ENCODE results near the gene ECT2L. TPM values are rescaled to one million over a fixed set of nuclear protein-coding genes. Genes with fewer than 3 reads are reported as not detected.

ECT2L gene
- polyA plus RNA-seq, 4 donors: 0.15 to 0.38 (median 0.24) TPM

DNA sequence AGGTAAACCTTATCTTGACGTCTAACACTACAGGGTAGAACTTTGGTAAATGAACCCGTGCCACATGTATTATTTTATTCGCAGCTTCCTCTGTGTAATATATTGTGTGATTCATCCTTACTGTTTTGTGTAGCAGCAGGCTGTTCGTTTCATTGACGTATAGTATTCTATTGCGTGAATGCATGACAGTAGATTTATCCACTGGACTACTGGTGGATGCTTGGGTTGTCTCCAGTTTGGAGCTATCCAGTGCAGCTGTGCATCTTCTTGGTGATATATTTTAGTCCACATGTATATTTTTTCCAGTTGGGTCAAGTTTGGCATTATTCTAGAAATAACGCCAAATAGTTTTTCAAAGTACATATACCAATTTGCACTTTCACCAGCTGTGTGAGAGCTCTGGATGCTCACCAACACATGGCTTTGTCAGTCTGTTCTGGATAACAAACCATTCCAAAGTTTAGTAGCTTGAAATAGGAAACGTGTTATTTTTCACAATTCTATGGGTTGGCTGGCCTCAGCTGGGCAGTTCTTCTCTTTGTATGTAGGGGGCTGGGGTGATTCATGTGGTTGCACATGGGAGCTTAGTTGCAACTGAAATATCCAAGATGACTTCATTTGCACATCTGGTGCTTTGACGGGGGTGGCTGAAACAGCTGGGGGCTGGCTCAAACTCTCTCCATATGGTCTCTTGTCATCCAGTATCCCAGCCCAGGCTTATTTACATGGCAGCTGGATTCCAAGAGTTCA lies 9.3 kb downstream of the ECT2L start:
- DNase-seq (ENCODE audit: low read depth in 4 of 4, low spot score in 3 of 4): no peak

DNA sequence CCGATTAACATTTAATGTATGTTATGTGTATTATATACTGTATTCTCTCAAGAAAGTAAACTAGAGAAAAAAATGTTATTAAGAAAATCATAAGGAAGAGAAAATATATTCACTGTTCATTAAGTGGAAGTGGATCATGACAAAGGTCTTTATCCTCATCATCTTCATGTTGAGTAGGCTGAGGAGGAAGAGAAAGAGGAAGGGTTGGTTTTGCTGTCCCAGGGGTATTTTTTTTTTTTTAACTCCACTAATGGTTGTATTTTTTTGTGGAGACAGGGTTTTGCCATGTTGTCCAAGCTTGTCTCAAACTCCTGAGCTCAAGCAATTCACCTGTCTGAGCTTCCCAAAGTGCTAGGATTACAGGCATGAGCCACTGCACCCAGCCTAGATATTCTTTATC lies 11.0 kb downstream of the ECT2L start:
- DNase-seq (ENCODE audit: low read depth in 4 of 4, low spot score in 3 of 4): no peak

DNA sequence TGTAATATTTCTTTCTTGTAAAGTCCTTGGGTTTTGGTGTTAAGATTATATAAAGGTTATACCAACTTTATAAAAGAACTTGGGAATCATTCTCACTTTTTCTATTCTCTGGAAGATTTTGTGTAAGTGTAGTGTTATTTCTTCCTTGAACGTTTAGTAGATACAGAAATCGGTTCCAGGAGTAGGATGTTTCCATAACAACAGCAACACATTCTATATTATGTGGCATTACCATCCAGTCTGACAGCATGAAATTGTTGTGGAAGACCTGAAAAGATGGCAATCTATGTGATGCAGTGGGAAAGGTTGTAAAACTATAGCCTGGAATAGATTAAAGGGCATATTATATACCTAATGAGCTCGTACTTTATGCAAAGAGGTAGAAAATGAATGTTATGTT lies 13.8 kb downstream of the ECT2L start:
- no peak for DNase-seq (ENCODE audit: low read depth in 4 of 4, low spot score in 3 of 4)

DNA sequence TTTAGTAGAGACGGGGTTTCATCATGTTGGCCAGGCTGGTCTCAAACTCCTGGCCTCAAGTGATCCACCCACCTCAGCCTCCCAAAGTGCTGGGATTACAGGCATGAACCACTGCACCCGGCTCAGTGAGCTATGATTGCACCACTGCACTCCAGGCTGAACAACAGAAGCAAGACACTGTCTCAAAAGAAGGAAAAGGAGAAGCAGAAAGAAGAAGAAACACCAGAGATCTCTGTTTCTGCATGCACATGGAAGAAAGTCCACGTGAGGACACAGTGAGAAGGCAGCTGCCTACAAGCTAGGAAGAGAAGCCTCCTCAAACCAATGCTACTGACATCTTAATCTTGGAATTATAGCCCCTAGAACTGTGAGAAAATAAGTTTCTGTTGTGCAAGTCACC lies 16.0 kb downstream of the ECT2L start:
- DNase-seq (ENCODE audit: low read depth in 4 of 4, low spot score in 3 of 4): no peak

DNA sequence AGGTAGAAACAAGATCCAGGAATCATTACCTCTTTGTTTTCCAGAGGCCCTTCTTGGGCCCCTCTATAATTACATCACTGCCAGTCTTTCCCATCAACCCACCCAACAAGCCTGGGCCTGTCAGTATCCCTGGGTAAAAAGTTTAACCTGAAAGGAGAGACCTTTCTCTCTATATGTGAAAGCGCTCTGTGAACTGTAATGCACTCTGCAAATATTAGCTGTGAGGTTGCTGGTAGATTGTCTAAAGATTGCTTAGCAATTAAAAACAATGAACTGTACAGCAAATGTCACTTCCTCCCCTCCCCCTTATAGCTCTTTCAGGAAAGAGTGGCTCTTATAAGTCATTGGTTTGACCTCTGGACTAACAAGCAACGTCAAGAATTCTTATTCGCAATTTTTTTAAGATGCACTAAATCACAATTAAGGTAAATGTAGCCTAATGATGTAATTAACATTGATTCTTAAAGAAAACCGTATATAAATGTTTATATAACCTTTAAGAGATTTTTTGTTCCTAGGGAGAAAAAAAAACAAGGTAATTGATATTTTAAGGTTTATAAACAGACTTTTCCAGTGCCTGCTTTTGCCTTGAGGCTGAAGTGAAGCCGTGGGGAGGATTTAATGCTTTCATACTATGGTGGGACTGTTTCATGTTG lies 18.4 kb downstream of the ECT2L start:
- DNase-seq (ENCODE audit: low read depth in 4 of 4, low spot score in 3 of 4): no peak

DNA sequence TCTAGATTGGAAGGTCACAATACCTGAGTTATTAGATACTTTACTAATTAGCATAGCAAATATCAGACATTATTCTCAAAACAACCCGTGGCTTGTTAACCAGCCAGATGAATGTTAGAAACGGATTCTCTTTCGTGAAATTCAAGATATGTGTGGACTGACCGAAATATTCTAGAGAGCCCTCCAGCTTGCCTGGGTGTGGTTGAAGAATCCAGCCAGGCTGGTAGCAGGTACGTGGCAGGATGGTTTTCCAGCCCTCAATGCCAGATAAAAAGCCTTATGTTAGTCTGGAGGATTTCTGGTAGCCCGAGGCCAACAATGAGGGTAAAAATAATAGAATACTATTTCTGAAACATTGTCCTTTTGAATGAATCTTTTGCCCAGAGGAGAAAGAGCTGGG lies 19.3 kb downstream of the ECT2L start:
- DNase-seq (ENCODE audit: low read depth in 4 of 4, low spot score in 3 of 4): no peak

DNA sequence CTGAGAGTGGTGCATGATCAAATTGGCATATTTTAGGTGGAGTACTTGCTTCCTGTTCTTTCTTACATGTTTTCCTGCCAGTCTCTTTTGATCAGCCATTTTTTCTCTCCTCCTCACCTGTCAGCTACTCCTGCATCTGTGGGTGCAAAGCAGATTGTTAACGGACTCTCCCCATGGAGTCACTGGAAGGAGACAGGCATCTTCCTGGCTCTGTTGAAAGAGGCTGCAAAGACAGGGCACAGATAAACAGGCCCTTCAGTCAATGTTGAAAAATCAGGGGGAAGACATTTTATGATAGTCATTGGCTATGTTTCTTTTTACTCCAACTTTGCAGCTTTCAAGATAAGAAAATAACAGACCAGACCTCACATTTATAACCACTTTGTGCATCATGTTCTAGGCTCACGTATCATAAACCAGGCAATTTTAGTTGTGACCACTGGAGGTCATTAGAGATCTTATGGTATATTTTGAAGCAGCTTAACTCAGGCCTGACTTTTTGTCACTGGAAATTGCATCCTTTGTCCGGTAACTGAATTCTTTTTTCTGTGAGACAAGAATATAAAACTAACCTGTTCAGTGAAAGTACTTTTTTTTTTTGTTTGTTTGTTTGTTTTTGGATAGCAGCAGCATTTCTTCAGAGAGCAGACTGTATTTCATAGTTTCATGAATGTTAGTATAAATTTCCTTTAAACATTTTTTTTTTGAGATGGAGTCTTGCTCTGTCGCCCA lies 20.1 kb downstream of the ECT2L start:
- peak in 2 of 4 donors; percentile 35 to 56 for DNase-seq (ENCODE audit: low read depth in 4 of 4, low spot score in 3 of 4)

DNA sequence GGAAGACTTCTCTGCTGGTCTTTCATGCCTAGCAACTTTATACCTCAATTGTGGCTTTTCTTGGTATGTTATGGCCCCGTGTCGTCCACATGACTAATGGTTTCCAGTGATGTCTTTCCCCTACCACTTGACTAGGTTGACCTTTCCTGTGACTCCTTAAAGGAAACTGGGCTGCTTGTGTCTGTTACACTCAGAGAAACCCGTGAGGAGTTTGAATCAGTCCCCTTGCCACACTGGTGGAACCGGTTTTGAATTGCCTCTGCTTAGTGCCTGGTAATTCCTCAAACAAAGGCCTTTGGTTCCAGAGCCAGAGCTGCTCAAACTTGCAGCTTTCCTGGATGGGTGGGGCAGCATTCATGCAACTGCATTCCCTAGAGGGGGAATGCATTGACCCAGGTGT lies 21.9 kb downstream of the ECT2L start:
- peak in 3 of 4 donors; percentile 59 to 75 (median 68) for DNase-seq (ENCODE audit: low read depth in 4 of 4, low spot score in 3 of 4)

DNA sequence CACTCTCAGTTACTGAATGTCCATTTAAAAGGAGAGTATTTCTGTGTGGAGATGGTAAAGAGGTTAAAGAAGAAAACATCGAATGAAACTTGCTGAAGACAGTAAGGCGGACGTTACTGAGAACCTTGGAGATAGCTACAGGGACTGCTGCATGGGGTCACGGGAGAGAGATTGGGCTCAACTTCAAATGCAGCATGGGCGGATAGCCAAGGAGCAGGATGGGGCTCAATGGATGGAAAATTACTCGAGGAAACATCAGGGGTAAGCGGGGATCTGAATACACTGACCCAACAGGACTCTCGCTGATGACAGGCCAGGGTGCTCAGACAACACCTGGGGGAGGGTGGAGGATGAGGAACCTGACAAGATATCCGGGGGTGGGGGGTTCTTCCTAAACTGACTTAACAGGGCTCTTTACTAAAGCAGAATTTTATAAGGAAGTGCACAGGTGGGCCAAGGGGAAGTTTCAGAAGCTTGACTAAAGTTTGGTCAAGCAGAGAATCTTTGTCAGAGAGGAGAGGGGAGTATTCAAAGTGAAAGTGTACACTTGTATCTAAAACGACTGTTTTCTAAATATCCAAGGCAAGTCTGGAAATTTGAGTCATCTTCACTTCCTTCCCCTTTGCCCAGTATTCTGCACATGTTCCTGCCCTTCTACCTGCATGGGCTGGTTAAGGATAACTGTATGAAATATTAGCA lies 22.8 kb downstream of the ECT2L start:
- no peak for DNase-seq (ENCODE audit: low read depth in 4 of 4, low spot score in 3 of 4)

DNA sequence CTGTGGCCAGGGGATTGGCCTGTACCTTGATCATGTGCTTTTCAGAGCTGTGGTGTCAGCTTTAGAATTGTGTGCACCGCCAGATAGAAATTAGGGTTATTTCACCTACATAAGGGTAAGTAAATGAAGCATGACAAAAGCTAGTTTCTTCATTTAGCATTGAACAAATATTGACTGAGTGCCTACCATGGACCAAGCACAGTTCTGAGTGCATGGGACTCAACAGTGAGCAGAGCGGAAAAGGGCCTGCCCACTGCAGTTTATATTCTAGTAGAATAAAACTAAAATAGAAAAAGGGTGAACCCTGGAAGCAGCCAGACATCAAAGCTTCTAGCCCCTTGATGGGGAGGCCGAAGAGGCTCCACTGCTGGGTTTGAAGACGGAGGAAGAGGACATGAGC lies 25.6 kb downstream of the ECT2L start:
- no peak for DNase-seq (ENCODE audit: low read depth in 4 of 4, low spot score in 3 of 4)

DNA sequence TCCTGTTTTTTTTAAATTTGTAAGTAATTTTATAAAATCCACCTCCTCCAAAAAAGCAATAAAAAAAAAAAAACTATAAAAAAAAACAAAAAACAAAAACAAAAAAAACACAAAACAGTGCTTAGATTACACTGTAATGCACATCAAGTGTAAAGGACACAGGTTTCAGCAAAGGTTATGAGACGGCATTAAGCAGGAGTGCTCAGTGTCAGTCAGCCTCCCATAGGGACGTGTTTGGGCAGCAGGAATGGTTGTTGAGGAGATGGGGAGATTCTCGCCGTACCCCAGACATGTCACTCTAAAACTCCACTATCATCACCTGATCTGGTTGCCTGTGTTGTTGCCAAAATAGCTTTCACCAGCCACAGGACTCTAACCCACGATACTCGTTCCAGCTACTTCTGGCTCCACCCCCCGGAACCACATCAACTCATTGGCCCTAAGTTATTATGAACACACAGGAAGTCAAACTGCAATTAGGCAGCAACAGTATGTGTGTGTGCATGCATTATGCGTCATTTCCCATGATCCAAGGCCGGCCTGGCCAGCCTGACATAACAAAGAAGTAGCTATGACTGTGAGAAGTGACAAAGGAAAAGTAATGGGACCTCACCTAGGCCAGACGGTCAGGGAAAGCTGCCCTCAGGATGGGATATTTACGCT lies 28.7 kb downstream of the ECT2L start:
- no peak for DNase-seq (ENCODE audit: low read depth in 4 of 4, low spot score in 3 of 4)

DNA sequence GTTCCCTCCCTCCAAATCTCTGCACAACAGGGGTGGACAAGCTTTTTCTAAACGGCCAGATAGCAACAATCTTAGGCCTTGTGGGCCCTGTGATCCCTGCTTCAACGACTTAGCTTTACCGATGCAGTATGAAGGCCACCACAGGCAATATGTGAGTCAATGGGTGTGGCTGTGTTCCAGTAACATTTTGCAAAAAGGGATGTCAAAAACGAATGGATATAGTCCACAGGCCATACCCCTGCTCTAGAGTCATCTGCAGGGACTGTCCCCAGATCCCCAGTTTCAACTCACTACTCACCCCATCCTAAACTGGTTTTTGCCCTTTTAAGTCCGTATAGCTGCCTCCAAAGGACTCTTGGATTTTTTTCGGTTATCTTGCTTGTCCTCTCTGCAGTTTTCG lies 34.4 kb downstream of the ECT2L start:
- no peak for DNase-seq (ENCODE audit: low read depth in 4 of 4, low spot score in 3 of 4)

DNA sequence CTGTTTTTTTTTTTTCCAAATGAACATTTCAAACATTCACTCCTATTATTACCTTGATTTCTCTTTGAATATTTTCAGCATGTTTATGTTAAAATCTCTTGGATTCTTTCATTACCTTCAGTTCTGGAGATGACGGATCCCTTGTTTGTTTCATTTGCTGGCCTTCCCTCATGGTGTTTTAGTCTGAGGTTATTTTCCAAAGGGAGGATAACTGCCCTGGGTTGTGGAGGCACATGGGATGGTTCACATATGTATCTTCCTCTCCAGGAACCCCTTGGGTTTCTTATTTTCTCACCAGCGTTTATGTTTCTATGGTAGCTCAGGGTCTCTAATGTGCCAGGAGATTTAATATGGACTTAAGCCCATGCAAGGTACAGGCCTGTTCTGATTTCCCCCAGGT lies 36.3 kb downstream of the ECT2L start:
- DNase-seq (ENCODE audit: low read depth in 4 of 4, low spot score in 3 of 4): no peak

DNA sequence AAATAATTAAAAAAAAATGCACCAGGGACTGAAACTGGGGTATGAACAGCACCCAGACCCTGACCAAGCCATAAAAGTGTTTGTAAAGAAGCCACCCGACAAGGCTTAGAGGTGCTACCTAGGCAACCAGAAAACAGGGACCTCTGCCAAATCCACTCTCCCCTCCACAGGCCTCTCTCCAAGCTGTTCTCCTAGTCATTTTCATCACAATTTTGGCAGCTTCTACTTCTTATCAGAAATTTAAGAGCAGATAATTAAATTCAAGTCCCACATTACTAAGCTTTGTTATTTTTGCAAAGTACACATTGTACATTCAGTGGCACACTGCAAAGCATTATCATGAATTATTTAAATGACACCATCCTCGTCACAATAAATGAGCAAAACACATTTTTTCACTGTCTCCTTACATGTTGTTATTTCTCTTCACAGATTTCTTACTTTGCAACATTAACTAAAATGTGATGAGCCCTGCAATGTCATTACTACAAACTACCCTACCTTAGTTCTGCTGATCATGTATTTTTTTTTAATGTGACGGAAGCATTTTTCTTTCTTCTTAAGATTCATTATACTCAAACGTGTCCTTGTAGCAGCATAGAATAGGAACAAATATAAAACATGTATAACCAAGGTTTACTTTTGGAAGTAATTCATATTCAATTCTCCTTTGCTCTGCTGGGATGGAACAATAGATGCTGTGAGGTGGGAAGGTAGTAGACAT lies 38.1 kb downstream of the ECT2L start:
- no peak for DNase-seq (ENCODE audit: low read depth in 4 of 4, low spot score in 3 of 4)

DNA sequence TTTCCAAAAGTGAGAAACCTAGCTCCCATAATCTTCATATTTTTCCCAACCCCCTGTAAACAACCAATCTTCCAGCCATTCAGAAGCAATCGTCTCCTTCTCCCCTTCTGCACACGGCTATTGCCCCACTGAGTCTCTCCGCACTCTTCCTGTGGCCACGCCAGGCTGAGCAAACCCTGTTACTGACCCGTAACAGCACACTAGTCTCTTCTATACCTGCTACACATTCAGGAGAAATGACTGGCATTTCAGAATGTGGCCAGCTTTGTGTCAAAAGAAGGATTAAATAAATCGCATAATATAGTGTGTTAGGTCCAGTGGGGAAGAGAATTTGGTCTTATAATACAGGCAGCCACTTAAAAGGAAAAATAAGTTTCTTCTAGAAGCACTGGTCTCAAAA lies 41.4 kb downstream of the ECT2L start:
- no peak for DNase-seq (ENCODE audit: low read depth in 4 of 4, low spot score in 3 of 4)

DNA sequence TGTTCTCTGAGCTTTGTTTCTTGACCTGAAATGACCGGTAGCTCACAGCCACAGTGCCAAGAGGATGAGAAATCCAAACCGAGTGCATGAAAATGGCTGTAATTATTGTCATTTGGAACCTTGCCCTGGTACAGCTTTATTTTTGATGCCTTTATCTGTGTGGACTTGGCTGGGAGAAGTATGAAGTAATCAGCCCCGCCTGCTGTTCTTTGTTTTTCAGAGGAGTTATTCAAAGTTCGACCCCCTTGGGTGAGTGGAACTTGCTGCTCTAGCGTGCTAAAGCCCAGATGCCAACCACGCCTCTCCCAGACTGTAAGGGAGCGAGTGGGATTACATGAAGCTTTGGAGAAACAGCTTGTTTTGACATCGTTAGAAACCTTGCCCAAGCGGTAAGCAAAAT lies 48.3 kb downstream of the ECT2L start:
- no peak for DNase-seq (ENCODE audit: low read depth in 4 of 4, low spot score in 3 of 4)

DNA sequence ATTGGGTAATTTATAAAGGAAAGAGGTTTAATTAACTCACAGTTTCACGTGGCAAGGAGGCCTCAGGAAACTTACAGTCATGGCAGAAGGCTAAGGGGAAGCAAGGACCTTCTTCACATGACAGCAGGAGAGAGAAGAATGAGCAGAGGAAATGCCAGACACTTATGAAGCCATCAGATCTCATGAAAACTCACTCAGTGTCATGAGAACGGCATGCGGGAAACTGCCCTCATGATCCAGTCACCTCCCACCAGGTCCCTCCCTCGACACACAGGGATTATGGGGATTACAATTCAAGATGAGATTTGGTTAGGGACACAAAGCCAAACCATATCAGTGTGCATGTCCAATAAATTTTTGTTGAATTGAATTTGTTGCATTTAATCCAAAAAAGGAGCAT lies 52.0 kb downstream of the ECT2L start:
- DNase-seq (ENCODE audit: low read depth in 4 of 4, low spot score in 3 of 4): no peak

DNA sequence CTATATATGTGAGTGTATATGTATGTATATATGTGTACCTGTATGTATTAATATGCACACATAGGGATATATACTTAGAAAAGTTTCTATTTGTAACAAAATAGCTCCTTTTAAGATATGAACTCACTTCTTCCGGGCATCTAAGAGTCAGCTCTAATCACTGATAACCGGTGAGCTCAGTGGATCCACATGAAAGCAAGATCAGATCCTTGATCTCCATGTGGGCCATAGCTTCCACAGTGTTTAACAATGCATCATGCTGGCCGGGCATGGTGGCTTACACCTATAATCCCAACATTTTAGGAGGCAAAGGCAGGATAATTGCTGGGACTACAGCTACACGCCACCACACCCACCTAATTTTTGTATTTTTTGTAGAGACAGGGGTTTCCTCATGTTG lies 52.6 kb downstream of the ECT2L start:
- no peak for DNase-seq (ENCODE audit: low read depth in 4 of 4, low spot score in 3 of 4)

DNA sequence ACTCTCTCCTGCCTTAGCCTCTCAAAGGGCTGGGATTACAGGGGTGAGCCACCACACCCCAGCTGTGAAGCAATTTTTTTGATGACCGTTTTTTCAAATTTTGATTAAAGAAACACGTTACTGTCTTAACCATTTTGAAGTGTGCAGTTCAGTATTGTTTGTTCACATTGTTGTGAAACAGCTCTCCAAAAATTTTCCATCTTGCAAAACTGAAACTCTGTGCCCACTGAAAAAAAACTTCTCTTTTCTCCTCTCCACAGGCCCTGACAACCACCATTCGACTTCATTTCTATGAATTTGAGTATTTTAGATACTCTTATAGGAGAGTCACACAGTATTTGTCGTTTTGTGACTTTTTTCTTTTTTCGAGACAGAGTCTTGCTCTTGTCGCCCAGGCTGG lies 53.9 kb downstream of the ECT2L start:
- DNase-seq (ENCODE audit: low read depth in 4 of 4, low spot score in 3 of 4): no peak

DNA sequence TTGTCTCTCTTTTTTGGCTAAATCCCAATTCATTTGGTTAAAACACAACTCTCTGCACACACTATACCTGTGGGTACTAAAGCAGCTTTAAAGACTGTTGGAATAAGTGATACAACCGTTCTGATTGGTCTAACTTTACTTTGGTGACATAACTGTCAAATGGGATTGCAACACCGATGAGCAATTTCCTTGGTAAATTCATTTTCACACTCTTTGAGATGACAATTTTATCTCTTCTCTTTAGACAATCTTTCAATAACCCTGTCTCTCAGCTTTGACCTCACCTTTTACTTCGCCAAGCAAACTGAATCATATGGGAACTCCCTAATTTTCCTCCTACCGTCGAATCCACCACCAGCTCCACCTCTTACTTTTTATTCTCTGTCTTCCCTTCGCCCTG lies 60.8 kb downstream of the ECT2L start:
- DNase-seq (ENCODE audit: low read depth in 4 of 4, low spot score in 3 of 4): no peak
